ENCODE measurements around the gene FAN1.

FAN1 gene

GRCh38 chr15:30919877-30920550 is 16.3 kb downstream of the FAN1 start:
- DNase-seq = no peak
- no peak overlapping the region for H3K27ac ChIP-seq (ENCODE audit: insufficient read depth in 1 of 2, low read depth in 1 of 2, low read length in 2 of 2, poor library complexity in 1 of 2, severe bottlenecking in 2 of 2)
- 100% methylated on average over 2 of the region's 5 CpGs for WGBS (ENCODE audit: insufficient coverage)
- H3K27me3 ChIP-seq (replicated peaks in 2 of 5; ENCODE audit: control insufficient read depth in 4 of 5, insufficient read depth in 5 of 5, low read length in 4 of 5) = no peaks in the 10 kb centered on the region
- H3K9me3 ChIP-seq (ENCODE audit: control extremely low read depth in 1 of 5, control insufficient read depth in 4 of 5, insufficient read depth in 2 of 5, low read depth in 1 of 5, low read length in 4 of 5) = no peaks in the 10 kb centered on the region
- ChIA-PET CTCF (no interaction called here), POLR2A (no interaction called here)
- H3K36me3 ChIP-seq (ENCODE audit: control insufficient read depth in 4 of 4, insufficient read depth in 4 of 4, low read length in 3 of 4) = peaks cover 16 to 81% (median 65%) of the 10 kb centered on the region in 4 experiments
- H3K4me1 ChIP-seq (ENCODE audit: control extremely low read depth in 1 of 4, control insufficient read depth in 4 of 4, insufficient read depth in 4 of 4, low read length in 3 of 4) = no peaks in the 10 kb centered on the region
- H3K4me3 ChIP-seq (ENCODE audit: control insufficient read depth in 1 of 7, extremely low read depth in 1 of 7, insufficient read depth in 4 of 7, low read depth in 2 of 7, low read length in 6 of 7) = no peak overlapping the region

DNA sequence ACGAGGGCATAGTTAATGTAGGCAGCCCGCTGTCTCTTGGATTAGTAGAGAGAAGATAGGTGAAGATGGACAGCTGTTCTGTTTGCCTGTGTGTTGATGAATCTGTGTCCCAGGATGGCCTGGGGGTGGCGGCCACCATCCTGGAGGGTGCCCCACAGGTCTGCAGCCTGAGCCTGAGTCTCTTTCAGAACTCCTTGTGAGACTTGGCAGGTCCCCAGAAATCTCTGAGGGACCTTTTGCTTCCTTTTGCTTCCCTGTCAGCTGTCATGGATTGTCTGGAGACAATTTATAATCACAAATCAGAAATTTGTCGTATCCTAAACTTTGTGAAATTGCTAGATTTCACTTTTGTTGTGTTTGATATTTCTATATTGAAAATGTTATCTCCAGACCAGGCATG is 17.4 kb downstream of the FAN1 start:
- ChIA-PET CTCF (no interaction called here), POLR2A (interaction anchor here (1.4 kb wide), 1 partner anchor 42 kb away, joined by 4 read pairs; no protein-coding TSS in a partner anchor)
- Histone ChIP-seq H3K4me3 (ENCODE audit: control insufficient read depth in 1 of 7, extremely low read depth in 1 of 7, insufficient read depth in 4 of 7, low read depth in 2 of 7, low read length in 6 of 7) (no peak overlapping the region), H3K4me1 (ENCODE audit: control extremely low read depth in 1 of 4, control insufficient read depth in 4 of 4, insufficient read depth in 4 of 4, low read length in 3 of 4) (no peaks in the 10 kb centered on the region), H3K36me3 (ENCODE audit: control insufficient read depth in 4 of 4, insufficient read depth in 4 of 4, low read length in 3 of 4) (peaks cover 16 to 84% (median 70%) of the 10 kb centered on the region in 4 experiments), H3K27me3 (replicated peaks in 2 of 5; ENCODE audit: control insufficient read depth in 4 of 5, insufficient read depth in 5 of 5, low read length in 4 of 5) (no peaks in the 10 kb centered on the region), H3K9me3 (ENCODE audit: control extremely low read depth in 1 of 5, control insufficient read depth in 4 of 5, insufficient read depth in 2 of 5, low read depth in 1 of 5, low read length in 4 of 5) (no peaks in the 10 kb centered on the region), H3K27ac (ENCODE audit: insufficient read depth in 1 of 2, low read depth in 1 of 2, low read length in 2 of 2, poor library complexity in 1 of 2, severe bottlenecking in 2 of 2) (no peak overlapping the region)
- 100% methylated on average over 2 of the region's 4 CpGs for WGBS (ENCODE audit: insufficient coverage)
- no peak for DNase-seq

DNA sequence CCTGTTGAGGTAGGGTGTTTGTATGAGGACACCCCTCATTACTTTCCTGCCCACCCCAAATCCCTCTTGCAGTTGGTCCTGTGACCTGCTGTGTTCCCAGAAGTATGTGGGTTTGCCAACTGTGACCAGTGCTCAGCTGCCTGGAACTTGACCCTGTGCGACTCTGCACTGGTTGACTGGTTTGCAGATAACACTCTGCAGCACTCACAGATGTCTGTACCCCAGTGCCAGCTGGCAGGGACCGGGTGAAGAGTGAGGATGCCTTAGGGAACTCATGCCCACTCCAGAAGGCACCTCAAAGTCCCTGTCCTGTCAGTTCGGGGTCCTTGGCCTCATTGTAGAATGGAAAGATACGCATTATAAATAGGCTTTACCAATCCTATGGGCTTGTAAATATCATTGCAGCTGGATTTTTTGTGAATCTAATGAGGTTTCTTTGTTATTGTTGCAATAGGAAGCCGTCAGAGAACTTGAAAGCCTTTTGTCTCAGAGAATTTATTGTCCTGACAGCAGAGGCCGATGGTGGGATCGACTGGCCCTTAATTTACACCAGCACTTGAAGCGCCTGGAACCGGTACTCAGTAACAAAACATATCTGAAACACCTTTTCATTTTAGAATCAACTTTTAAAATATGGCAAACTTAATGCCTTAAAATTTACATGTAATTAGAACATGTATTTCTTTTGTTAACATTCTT is 18.2 kb downstream of the FAN1 start:
- Histone ChIP-seq H3K36me3 (ENCODE audit: control insufficient read depth in 4 of 4, insufficient read depth in 4 of 4, low read length in 3 of 4) (peaks cover 20 to 88% (median 71%) of the 10 kb centered on the region in 4 experiments), H3K4me3 (ENCODE audit: control insufficient read depth in 1 of 7, extremely low read depth in 1 of 7, insufficient read depth in 4 of 7, low read depth in 2 of 7, low read length in 6 of 7) (no peak overlapping the region), H3K4me1 (ENCODE audit: control extremely low read depth in 1 of 4, control insufficient read depth in 4 of 4, insufficient read depth in 4 of 4, low read length in 3 of 4) (no peaks in the 10 kb centered on the region), H3K9me3 (ENCODE audit: control extremely low read depth in 1 of 5, control insufficient read depth in 4 of 5, insufficient read depth in 2 of 5, low read depth in 1 of 5, low read length in 4 of 5) (no peaks in the 10 kb centered on the region), H3K27me3 (replicated peaks in 2 of 5; ENCODE audit: control insufficient read depth in 4 of 5, insufficient read depth in 5 of 5, low read length in 4 of 5) (no peaks in the 10 kb centered on the region), H3K27ac (ENCODE audit: insufficient read depth in 1 of 2, low read depth in 1 of 2, low read length in 2 of 2, poor library complexity in 1 of 2, severe bottlenecking in 2 of 2) (no peak overlapping the region)
- ChIA-PET CTCF (no interaction called here), POLR2A (interaction anchor here (0.6 to 1.4 kb wide), 2 partner anchors 14 to 41 kb away, joined by 3 to 4 read pairs; no protein-coding TSS in a partner anchor)
- WGBS (ENCODE audit: insufficient coverage) = 100% methylated on average over 4 of the region's 9 CpGs
- DNase-seq = no peak

DNA sequence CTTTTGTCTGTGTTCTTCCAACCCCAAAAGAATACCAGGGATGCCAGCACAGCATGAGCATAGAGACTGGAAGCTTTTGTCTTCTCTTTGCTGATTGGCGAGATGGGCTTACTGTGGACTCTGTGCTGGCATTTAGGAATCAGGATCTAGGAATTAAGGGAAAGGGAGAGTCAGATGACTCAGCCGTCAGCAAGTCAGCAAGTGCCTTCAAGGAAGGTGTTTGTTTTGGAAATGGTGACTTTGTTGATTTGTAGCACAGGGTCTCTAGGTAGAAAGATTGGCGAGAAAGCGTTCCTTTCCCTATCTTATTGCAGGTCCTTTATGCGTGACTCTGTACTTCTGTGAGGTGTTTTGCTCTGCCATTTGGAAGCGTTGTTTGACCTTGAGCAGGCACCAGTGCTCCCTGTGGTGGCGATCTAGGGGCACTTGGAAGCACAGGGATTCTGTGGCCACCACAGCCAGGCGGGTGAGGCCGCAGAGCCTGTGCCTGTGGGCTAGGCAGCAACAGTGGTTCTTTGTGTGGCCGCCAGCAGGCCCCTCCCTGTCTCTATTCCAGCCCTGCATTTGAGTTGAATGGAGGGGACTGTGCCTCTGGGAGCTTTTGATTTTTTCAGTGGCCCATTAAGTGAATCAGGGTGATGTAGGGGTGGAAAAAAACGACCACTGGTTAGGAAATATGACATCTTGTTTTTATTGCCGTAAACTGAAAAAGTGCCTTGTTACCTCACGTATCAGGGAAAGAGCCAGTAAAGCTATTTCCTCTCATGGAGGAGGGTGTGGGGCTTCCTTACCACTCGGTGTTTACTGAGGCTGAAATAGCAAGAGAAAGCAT is 19.0 kb downstream of the FAN1 start:
- POLR2A ChIA-PET = interaction anchor here (1.4 kb wide), 1 partner anchor 40 kb away, joined by 4 read pairs; no protein-coding TSS in a partner anchor
- peaks cover 20 to 87% (median 76%) of the 10 kb centered on the region in 4 experiments for H3K36me3 ChIP-seq (ENCODE audit: control insufficient read depth in 4 of 4, insufficient read depth in 4 of 4, low read length in 3 of 4)
- no peak overlapping the region for H3K27ac ChIP-seq (ENCODE audit: insufficient read depth in 1 of 2, low read depth in 1 of 2, low read length in 2 of 2, poor library complexity in 1 of 2, severe bottlenecking in 2 of 2)

GRCh38 chr15:30923429-30923828 is 19.7 kb downstream of the FAN1 start:
- WGBS (ENCODE audit: insufficient coverage) = 95% methylated on average over 7 of the region's 7 CpGs
- no peak for DNase-seq
- Histone ChIP-seq H3K4me1 (ENCODE audit: control extremely low read depth in 1 of 4, control insufficient read depth in 4 of 4, insufficient read depth in 4 of 4, low read length in 3 of 4) (no peaks in the 10 kb centered on the region), H3K9me3 (ENCODE audit: control extremely low read depth in 1 of 5, control insufficient read depth in 4 of 5, insufficient read depth in 2 of 5, low read depth in 1 of 5, low read length in 4 of 5) (no peaks in the 10 kb centered on the region), H3K4me3 (ENCODE audit: control insufficient read depth in 1 of 7, extremely low read depth in 1 of 7, insufficient read depth in 4 of 7, low read depth in 2 of 7, low read length in 6 of 7) (no peak overlapping the region), H3K36me3 (ENCODE audit: control insufficient read depth in 4 of 4, insufficient read depth in 4 of 4, low read length in 3 of 4) (peaks cover 18 to 87% (median 73%) of the 10 kb centered on the region in 4 experiments), H3K27me3 (replicated peaks in 2 of 5; ENCODE audit: control insufficient read depth in 4 of 5, insufficient read depth in 5 of 5, low read length in 4 of 5) (no peaks in the 10 kb centered on the region), H3K27ac (ENCODE audit: insufficient read depth in 1 of 2, low read depth in 1 of 2, low read length in 2 of 2, poor library complexity in 1 of 2, severe bottlenecking in 2 of 2) (no peak overlapping the region)
- ChIA-PET CTCF (no interaction called here), POLR2A (no interaction called here)

More for the DNA sequence above, 19.0 kb downstream of the FAN1 start:
- CTCF ChIA-PET = no interaction called here
- Histone ChIP-seq H3K27me3 (replicated peaks in 2 of 5; ENCODE audit: control insufficient read depth in 4 of 5, insufficient read depth in 5 of 5, low read length in 4 of 5) (no peaks in the 10 kb centered on the region), H3K4me3 (ENCODE audit: control insufficient read depth in 1 of 7, extremely low read depth in 1 of 7, insufficient read depth in 4 of 7, low read depth in 2 of 7, low read length in 6 of 7) (no peak overlapping the region), H3K4me1 (ENCODE audit: control extremely low read depth in 1 of 4, control insufficient read depth in 4 of 4, insufficient read depth in 4 of 4, low read length in 3 of 4) (no peaks in the 10 kb centered on the region), H3K9me3 (ENCODE audit: control extremely low read depth in 1 of 5, control insufficient read depth in 4 of 5, insufficient read depth in 2 of 5, low read depth in 1 of 5, low read length in 4 of 5) (no peaks in the 10 kb centered on the region)
- WGBS (ENCODE audit: insufficient coverage) = 94% methylated on average over 14 of the region's 14 CpGs
- DNase-seq = no peak

GRCh38 chr15:30924353-30924752 is 20.6 kb downstream of the FAN1 start:
- Histone ChIP-seq H3K27ac (ENCODE audit: insufficient read depth in 1 of 2, low read depth in 1 of 2, low read length in 2 of 2, poor library complexity in 1 of 2, severe bottlenecking in 2 of 2) (no peak overlapping the region), H3K4me3 (ENCODE audit: control insufficient read depth in 1 of 7, extremely low read depth in 1 of 7, insufficient read depth in 4 of 7, low read depth in 2 of 7, low read length in 6 of 7) (no peak overlapping the region), H3K4me1 (ENCODE audit: control extremely low read depth in 1 of 4, control insufficient read depth in 4 of 4, insufficient read depth in 4 of 4, low read length in 3 of 4) (no peaks in the 10 kb centered on the region), H3K27me3 (replicated peaks in 2 of 5; ENCODE audit: control insufficient read depth in 4 of 5, insufficient read depth in 5 of 5, low read length in 4 of 5) (no peaks in the 10 kb centered on the region), H3K9me3 (ENCODE audit: control extremely low read depth in 1 of 5, control insufficient read depth in 4 of 5, insufficient read depth in 2 of 5, low read depth in 1 of 5, low read length in 4 of 5) (no peaks in the 10 kb centered on the region), H3K36me3 (ENCODE audit: control insufficient read depth in 4 of 4, insufficient read depth in 4 of 4, low read length in 3 of 4) (peaks cover 16 to 90% (median 76%) of the 10 kb centered on the region in 4 experiments)
- ChIA-PET CTCF (no interaction called here), POLR2A (interaction anchor here (0.6 kb wide), 1 partner anchor 10 kb away, joined by 4 read pairs; no protein-coding TSS in a partner anchor)
- DNase-seq = no peak
- WGBS (ENCODE audit: insufficient coverage) = 100% methylated on average over 4 of the region's 5 CpGs

Measured in common myeloid progenitor, CD34-positive (primary cell).